Measurements from ENCODE around the gene ADCK1.

GRCh38 chr14:77870646-77871045, 70.7 kb downstream of the ADCK1 start:
- TF ChIP-seq CTCF (IDR thresholded peaks at IDR 0.05) (no peak), EP300 (IDR thresholded peaks at IDR 0.05) (no peak), POLR2A (IDR thresholded peaks at IDR 0.05) (no peak)

Data from suprapubic skin (tissue), 3 donors.